HG03469 (cell line): ENCODE results near the gene FAM156A.
A peak's percentile ranks its signal among the peaks of the same experiment; 100 is the strongest.
"Not testable (repeated sequence)": the region's sequence is repeated elsewhere in the genome, so short reads cannot be mapped to it uniquely, and the experiment has no call there.

ENCODE experiments used
- ATAC-seq: cut with Tn5 transposase; IDR thresholded peaks from one replicate; pipeline ENCODE4 v1.9.1; 2021; ENCODE audit warnings: mild to moderate bottlenecking, moderate library complexity, moderate number of reproducible peaks; ENCODE audit not compliant: unreplicated experiment

FAM156A gene

GRCh38 chrX:52966993-52967738 is 8.8 kb upstream of the FAM156A start:
- not testable (repeated sequence) for ATAC-seq

DNA sequence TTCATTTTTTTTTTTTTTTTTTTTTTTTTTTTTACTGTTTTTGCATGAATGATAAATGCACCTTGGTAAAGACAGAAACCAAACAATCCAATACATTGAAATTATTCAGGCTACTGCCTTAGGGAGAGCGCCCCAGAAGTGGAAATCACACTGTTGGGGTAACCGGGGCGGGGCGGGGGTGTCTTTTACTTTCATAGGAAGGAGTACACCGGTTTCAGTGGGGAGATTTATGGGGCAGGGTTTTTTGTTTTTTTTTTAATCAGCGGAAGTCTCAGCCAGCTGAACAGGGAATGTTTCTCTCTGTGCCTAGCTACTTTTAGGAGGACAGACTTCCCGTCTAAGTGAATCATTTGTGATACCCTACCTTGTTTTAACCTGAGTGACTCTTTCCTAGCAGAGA is 643 bp upstream of the FAM156A start:
- not testable (repeated sequence) for ATAC-seq

- ATAC-seq, result not testable (repeated sequence)
Observed at GRCh38 chrX:52949884-52950283, 8.4 kb downstream of the FAM156A start.

DNA sequence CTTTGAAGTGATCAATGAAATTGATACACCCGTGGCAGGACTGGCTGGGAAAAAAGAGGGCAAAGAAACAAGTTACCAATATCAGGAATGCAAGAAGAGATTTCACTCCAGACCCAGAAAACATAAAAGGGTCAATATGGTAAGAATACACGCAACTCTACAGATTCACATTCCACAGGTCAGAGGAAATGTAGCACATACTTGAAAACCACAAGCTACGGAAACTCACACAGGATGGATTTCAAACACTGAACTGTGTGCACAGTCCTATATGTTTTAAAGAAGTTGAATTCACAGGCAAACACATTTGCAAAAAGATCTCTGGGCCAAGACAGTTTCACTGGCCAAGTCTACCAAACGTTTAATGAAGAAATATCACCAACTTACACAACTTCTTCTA is 9.0 kb downstream of the FAM156A start:
- not testable (repeated sequence) for ATAC-seq

DNA sequence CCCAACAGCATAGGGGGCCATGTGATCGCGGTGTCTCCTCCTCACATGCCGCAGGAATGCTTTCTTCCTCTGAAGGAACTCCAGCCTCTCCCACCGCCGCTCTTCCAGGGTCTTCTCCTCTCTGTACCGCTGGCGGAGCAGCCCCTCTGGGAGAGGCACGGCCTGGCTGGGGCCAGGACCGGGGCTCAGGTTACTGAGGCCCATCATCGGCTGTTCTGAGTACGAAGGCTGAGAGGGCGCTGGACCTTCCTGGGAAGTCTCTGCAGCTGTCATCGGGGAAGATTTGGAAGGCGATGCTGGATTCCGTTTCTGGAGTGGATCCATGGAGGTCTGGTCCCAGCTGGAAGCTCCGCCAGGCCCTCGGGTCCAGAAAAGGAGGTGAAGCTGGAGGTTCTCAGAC is 10.1 kb downstream of the FAM156A start:
- not testable (repeated sequence) for ATAC-seq

- not testable (repeated sequence) for ATAC-seq
Observed at GRCh38 chrX:52947501-52947900, 10.8 kb downstream of the FAM156A start.

DNA sequence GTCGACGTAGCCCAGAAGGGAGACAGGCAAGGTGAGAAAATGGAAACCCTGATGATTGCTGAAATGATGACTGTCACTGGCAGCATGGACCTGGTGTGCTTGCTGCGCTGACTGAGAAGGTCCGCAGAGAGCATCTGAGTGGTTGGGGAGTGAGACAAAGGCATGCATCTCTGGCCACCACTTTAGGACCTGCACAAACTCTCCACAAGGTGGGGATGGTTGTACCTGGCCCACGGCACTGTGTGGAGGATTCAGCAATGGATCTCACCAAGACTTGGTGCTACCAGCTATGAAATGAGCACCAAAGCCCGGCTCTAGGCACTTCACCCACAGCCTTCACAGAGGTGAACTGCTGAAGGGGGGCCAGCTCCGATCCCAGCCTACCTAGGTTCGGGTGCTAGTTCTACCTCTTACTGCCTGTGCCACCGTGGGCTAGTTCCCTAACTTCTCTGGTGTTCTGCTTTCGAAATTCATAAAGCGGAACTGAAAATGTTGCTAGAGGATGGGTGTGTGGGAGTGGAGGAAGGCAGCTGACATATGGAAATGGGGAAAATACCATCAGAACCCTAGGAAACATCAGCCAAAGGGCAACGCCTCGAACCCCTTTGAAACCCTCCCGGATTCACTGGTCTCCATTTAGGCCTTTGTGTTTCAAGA is 12.4 kb downstream of the FAM156A start:
- ATAC-seq, result not testable (repeated sequence)

- not testable (repeated sequence) for ATAC-seq
Observed at GRCh38 chrX:52941728-52942127, 16.6 kb downstream of the FAM156A start.

DNA sequence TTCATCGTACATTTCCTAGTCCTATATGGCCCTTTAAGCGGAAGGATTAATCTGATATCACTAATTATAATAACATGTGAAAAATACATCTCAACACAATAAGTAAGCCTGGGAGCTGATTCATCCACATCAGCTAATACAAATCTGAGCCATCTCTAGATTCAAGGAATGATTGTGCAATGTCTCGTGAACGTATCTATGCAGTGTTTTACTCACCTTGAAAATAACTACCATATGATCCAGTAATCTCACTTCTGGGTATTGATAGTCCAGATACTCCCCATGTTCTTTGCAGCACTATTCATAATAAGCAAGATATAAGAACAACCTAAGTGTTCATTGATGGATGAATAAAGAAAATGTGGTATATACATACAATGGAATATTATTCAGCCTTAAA is 17.6 kb downstream of the FAM156A start:
- not testable (repeated sequence) for ATAC-seq

GRCh38 chrX:52935470-52935784 is 22.9 kb downstream of the FAM156A start:
- ATAC-seq, result not testable (repeated sequence)

DNA sequence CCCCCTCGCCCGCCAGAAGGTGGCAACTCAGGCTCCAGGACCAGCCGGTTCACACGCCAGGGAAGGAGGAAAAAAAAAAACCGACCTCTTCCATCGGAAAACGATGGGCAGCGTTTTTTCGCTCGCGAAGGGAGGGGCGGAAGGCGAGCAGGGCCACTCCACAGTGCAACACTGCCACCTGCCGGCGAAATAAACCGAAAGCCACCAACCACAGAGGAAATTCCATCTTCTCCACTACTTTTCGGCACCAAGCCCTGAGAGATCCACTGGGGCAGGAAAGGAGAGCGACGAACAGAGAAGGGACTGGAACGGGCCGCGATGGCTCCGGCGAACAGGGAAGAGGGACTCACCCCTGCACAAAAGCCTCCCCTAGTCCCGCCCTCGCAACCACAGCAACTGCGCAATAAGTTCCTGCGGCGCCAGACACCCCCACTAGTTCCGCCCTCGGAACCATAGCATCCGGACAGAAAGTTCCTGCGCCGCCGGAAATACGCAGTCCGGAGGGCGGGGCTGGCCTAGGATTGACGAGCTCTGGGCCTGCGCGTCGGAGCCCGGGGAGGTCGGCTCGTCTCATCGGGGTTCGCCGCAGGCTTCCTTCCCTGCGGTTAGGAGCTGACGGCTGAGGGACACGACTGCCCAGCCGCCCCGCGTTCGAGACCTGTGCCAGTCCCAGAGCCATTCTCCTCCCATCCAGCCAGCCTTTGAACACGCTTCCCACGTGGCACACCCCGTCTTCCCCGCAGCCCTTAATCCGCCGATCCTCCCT is 23.4 kb downstream of the FAM156A start:
- peak; percentile 82 for ATAC-seq

GRCh38 chrX:52933976-52934703 is 24.2 kb downstream of the FAM156A start:
- no peak for ATAC-seq

GRCh38 chrX:52933213-52933612 is 25.1 kb downstream of the FAM156A start:
- no peak for ATAC-seq

GRCh38 chrX:52930214-52930613 is 28.1 kb downstream of the FAM156A start:
- not testable (repeated sequence) for ATAC-seq

DNA sequence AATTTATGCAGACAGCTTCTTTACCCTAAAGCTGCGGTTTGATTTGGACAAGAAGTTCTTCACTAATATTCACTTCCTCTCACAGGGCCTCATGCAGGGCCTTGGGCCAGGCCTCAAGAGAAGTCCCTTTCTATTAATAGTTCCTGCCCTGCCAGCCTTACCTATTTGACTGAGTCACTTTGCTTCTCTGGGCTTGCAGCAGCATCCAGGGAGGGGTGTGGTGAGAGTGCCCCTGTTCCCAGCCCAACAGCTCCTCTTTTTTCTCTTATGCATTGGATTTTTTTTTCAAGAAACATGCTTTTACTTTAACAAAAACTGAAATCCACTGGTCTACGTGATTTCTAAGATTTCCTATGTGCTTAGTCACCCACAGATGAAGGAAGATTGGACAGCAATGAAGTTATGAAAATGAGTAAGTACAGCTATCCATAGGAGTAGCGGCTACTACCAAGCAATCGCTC is 34.5 kb downstream of the FAM156A start:
- peak; percentile 63 for ATAC-seq

DNA sequence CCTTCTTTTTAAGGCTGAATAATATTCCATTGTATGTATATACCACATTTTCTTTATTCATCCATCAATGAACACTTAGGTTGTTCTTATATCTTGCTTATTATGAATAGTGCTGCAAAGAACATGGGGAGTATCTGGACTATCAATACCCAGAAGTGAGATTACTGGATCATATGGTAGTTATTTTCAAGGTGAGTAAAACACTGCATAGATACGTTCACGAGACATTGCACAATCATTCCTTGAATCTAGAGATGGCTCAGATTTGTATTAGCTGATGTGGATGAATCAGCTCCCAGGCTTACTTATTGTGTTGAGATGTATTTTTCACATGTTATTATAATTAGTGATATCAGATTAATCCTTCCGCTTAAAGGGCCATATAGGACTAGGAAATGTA is 43.6 kb downstream of the FAM156A start:
- not testable (repeated sequence) for ATAC-seq

GRCh38 chrX:52913681-52914080 is 44.6 kb downstream of the FAM156A start:
- not testable (repeated sequence) for ATAC-seq

DNA sequence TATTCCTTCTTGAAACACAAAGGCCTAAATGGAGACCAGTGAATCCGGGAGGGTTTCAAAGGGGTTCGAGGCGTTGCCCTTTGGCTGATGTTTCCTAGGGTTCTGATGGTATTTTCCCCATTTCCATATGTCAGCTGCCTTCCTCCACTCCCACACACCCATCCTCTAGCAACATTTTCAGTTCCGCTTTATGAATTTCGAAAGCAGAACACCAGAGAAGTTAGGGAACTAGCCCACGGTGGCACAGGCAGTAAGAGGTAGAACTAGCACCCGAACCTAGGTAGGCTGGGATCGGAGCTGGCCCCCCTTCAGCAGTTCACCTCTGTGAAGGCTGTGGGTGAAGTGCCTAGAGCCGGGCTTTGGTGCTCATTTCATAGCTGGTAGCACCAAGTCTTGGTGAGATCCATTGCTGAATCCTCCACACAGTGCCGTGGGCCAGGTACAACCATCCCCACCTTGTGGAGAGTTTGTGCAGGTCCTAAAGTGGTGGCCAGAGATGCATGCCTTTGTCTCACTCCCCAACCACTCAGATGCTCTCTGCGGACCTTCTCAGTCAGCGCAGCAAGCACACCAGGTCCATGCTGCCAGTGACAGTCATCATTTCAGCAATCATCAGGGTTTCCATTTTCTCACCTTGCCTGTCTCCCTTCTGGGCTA is 48.9 kb downstream of the FAM156A start:
- ATAC-seq, result not testable (repeated sequence)

GRCh38 chrX:52907900-52908299 is 50.4 kb downstream of the FAM156A start:
- ATAC-seq, result not testable (repeated sequence)

GRCh38 chrX:52907137-52907536 is 51.2 kb downstream of the FAM156A start:
- ATAC-seq, result not testable (repeated sequence)
